Kidney (tissue), 14 donors: ENCODE data around the gene LIFR. TPM values are rescaled to one million over a fixed set of nuclear protein-coding genes. Genes with fewer than 3 reads are reported as not detected.
A peak's percentile ranks its signal among the peaks of the same experiment; 100 is the strongest.

Experiments used
- DNase-seq, 5 donors: peaks; one replicate each; pipeline ENCODE4 v3.0.0-alpha.2; 2013 to 2020
- FAIRE-seq: peaks from 2 replicates; lab custom pipeline; 2012; peaks lifted over from hg19 to GRCh38; lab: Jason Lieb, UNC
- H3K27ac ChIP-seq, 2 donors: one replicate each; pipeline ENCODE4 v1.7.0; 2013; ENCODE audit warnings: low read depth in 2 of 2, low read length in 2 of 2, inconsistent platforms in 1 of 2
- H3K27me3 ChIP-seq: one replicate; pipeline ENCODE4 v1.7.1; 2013; ENCODE audit warnings: low read length, inconsistent platforms; ENCODE audit not compliant: control insufficient read depth, insufficient read depth
- H3K36me3 ChIP-seq, 3 donors: one replicate each; pipeline versions ENCODE4 v1.7.0 to v1.7.1; 2013; ENCODE audit warnings: low read length in 3 of 3, control low read depth in 1 of 3, inconsistent platforms in 1 of 3; ENCODE audit not compliant: insufficient read depth in 3 of 3, control insufficient read depth in 2 of 3
- H3K4me1 ChIP-seq, 3 donors: one replicate each; pipeline versions ENCODE4 v1.7.0 to v1.7.1; 2013; ENCODE audit warnings: low read length in 3 of 3, inconsistent platforms in 1 of 3, low read depth in 1 of 3; ENCODE audit not compliant: control insufficient read depth in 2 of 3, insufficient read depth in 2 of 3
- H3K4me3 ChIP-seq, 3 donors: one replicate each; pipeline versions ENCODE4 v1.7.0 to v1.8.1; 2013; ENCODE audit warnings: low read length in 3 of 3, control low read depth in 1 of 3, inconsistent platforms in 1 of 3
- H3K9ac ChIP-seq, 3 donors: one replicate each; pipeline versions ENCODE4 v1.7.0 to v1.7.1; 2013; ENCODE audit warnings: low read length in 3 of 3, control low read depth in 1 of 3, inconsistent platforms in 1 of 3
- H3K9me3 ChIP-seq, 3 donors: one replicate each; pipeline versions ENCODE4 v1.7.0 to v1.7.1; 2013; ENCODE audit warnings: low read length in 3 of 3, control low read depth in 1 of 3, inconsistent platforms in 1 of 3; ENCODE audit not compliant: control insufficient read depth in 2 of 3, insufficient read depth in 1 of 3
- CTCF ChIP-seq: IDR thresholded peaks from 3 replicates; pipeline ENCODE4 v1.5.1; 2012; ENCODE audit warnings: mild to moderate bottlenecking, moderate library complexity, borderline replicate concordance; ENCODE audit not compliant: insufficient read depth; ENCODE audit errors: extremely low read depth
- intact Hi-C: fragments of 100-400 bp; cut with DNase I; formaldehyde crosslinking; loops from one replicate; pipeline ENCODE4 v1.11.1; 2022
- polyA plus RNA-seq: library from polyadenylated mRNA; stranded (reverse); fragments of 350-450 nt; fragmentation: Illumina TruSeq; extraction: RNeasy Lipid Tissue Mini Kit (QIAGEN cat#74804); gene quantifications from one replicate; pipeline ENCODE4 v1.2.3, GENCODE V29; 2014; ENCODE audit warnings: low read depth, low replicate concordance; ENCODE audit not compliant: insufficient read depth
- total RNA-seq: library from RNA; stranded (reverse); fragmentation: NEBNext Ultra II Directional; extraction: Animal tissue kit (Norgen Biotek cat#: 25700); gene quantifications from one replicate; pipeline ENCODE4 v1.2.1, GENCODE V29; 2021
- donor health status: control.
- donor health status: control.
- donor health status: control.
- donor health status: control.
- donor health status: control.
- donor health status: DM: yes; HTN: yes; CAD: no.
- donor health status: Normal renal cell carcinoma (clear cell type).

Gene LIFR
- total and polyA plus RNA-seq, 2 donors from 2014 or later = 8.5 to 90.1 TPM

GRCh38 chr5:38442247-38442573 is 114.2 kb downstream of the LIFR start:
- peak; percentile 99 for FAIRE-seq
- intact Hi-C loops = loop anchor here (10.0 kb wide), 1 partner anchor 363 kb away; no protein-coding TSS in a partner anchor

GRCh38 chr5:38441453-38442246 is 114.8 kb downstream of the LIFR start:
- H3K36me3 ChIP-seq = no peaks in the 10 kb centered on the region
- no peaks in the 10 kb centered on the region for H3K27me3 ChIP-seq
- DNase-seq (peak; percentile 87 to 97 (median 93)), FAIRE-seq (no peak)
- H3K9me3 ChIP-seq = no peaks in the 10 kb centered on the region
- no peak overlapping the region for H3K4me3 ChIP-seq
- peak; percentile 99 for TF ChIP-seq CTCF
- no peak overlapping the region for H3K27ac ChIP-seq
- no peak overlapping the region for H3K9ac ChIP-seq
- intact Hi-C loops = loop anchor here (10.0 kb wide), 1 partner anchor 363 kb away; no protein-coding TSS in a partner anchor
- H3K4me1 ChIP-seq = peaks cover 0 to 2% (median 0%) of the 10 kb centered on the region in 3 donors

More at GRCh38 chr5:38442247-38442573, 114.2 kb downstream of the LIFR start:
- no peak overlapping the region for H3K27ac ChIP-seq
- no peaks in the 10 kb centered on the region for H3K36me3 ChIP-seq
- peaks cover 0 to 2% (median 0%) of the 10 kb centered on the region in 3 donors for H3K4me1 ChIP-seq
- DNase-seq = no peak
- TF ChIP-seq CTCF = no peak
- H3K9ac ChIP-seq = no peak overlapping the region
- H3K4me3 ChIP-seq = no peak overlapping the region
- no peaks in the 10 kb centered on the region for H3K27me3 ChIP-seq
- H3K9me3 ChIP-seq = no peaks in the 10 kb centered on the region

GRCh38 chr5:38438757-38439156 is 117.7 kb downstream of the LIFR start:
- Histone ChIP-seq H3K4me1 (peaks cover 0 to 7% (median 3%) of the 10 kb centered on the region in 3 donors), H3K4me3 (no peak overlapping the region), H3K36me3 (no peaks in the 10 kb centered on the region), H3K27ac (no peak overlapping the region), H3K9ac (no peak overlapping the region), H3K27me3 (no peaks in the 10 kb centered on the region), H3K9me3 (no peaks in the 10 kb centered on the region)
- TF ChIP-seq CTCF = no peak
- no peak for DNase-seq
- intact Hi-C loops = no loop called here
- no peak for FAIRE-seq
